ENCODE results near the gene PSMD10.
A peak's percentile ranks its signal among the peaks of the same experiment; 100 is the strongest.

Gene PSMD10, protein sequence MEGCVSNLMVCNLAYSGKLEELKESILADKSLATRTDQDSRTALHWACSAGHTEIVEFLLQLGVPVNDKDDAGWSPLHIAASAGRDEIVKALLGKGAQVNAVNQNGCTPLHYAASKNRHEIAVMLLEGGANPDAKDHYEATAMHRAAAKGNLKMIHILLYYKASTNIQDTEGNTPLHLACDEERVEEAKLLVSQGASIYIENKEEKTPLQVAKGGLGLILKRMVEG

DNA sequence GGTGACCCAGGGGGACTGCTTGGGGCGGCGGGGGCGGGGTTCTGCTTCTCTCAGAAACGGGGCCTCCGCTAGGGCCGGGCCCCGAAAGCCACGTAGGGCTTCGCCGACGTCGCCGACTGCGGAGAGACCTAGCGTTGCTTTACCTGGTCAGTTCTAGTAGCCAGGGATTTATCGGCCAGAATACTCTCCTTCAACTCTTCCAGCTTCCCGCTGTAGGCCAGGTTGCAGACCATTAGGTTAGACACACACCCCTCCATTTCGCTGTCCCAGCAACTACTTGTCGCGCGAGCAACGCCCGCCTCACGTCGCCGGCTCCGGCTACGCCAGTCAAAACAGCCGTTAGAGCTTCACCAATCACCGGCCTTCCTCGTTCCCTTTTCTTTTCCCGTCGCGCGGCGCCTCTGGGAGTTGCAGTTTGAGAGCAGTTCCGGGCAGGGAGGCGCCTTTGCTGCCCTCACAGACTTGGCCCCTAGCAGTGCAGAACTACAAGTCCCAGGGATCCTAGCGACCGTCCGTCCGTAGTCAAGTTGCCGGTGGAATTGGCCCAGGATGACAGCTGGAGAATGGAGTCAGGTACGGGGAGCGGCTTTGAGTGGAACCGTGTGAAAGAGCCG, at the start of gene PSMD10, which contains the start of gene ATG4A:
TSS of gene PSMD10 (minus strand) at position 279 of the 614 bp plus-strand sequence. CDS start at position 257, 22 bp downstream.
TSS of gene ATG4A (plus strand) at position 515 of the 614 bp plus-strand sequence. CDS start at position 564, 49 bp downstream.
- peak; percentile 61 for FAIRE-seq
- TF ChIP-seq, protein P1, sequence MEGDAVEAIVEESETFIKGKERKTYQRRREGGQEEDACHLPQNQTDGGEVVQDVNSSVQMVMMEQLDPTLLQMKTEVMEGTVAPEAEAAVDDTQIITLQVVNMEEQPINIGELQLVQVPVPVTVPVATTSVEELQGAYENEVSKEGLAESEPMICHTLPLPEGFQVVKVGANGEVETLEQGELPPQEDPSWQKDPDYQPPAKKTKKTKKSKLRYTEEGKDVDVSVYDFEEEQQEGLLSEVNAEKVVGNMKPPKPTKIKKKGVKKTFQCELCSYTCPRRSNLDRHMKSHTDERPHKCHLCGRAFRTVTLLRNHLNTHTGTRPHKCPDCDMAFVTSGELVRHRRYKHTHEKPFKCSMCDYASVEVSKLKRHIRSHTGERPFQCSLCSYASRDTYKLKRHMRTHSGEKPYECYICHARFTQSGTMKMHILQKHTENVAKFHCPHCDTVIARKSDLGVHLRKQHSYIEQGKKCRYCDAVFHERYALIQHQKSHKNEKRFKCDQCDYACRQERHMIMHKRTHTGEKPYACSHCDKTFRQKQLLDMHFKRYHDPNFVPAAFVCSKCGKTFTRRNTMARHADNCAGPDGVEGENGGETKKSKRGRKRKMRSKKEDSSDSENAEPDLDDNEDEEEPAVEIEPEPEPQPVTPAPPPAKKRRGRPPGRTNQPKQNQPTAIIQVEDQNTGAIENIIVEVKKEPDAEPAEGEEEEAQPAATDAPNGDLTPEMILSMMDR (IDR thresholded peaks at IDR 0.05; ENCODE audit: insufficient read depth, missing control alignments), result no peak
- DNase-seq (ENCODE audit: insufficient read length, low spot score), result peak; percentile 30

DNA sequence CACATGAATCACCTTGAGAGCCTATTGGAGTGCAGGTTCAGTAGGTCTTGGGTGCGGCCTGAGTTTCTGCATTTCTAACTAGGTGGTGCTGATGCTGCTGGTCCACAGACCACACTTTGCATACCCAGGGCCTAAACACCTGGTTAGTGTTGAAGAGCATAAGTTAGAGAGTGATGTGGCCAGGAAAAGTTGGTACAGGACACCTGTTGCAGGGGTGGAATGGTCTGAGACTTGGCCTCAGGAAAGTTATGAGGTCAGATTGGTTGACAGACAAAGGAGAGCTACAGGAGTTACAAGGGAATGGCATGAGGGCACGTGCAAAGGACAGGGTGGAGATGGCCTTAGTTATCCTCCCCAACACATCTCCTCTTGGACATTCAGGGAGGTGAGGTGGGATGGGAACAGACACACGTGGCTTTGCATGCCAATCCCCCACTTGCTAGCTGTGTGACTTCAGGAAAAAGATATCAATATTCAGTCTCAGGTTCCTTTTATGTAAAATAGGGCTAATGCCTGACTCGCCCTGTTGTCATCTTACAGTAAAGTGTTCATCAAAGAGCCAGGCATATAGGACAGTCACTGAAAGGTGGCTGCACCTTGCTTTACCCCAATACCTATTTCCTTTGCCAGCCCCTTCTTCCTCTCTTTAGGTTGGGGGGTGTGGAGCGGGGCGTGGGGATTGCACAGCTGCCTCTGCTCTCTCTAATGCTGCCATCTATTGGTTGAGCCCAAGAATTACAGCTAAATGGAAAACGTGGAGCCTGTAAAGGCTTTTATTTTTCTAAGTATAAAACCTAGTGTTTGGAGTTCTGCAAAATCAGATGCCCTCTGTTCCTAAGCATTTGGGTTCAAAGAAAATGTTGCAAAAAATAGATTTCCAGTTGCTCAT, 47.7 kb upstream of the PSMD10 start:
- no peak for DNase-seq (ENCODE audit: insufficient read length, low spot score)
- no peak for FAIRE-seq
- TF ChIP-seq, protein P1 (IDR thresholded peaks at IDR 0.05; ENCODE audit: insufficient read depth, missing control alignments), result peak; percentile 6

DNA sequence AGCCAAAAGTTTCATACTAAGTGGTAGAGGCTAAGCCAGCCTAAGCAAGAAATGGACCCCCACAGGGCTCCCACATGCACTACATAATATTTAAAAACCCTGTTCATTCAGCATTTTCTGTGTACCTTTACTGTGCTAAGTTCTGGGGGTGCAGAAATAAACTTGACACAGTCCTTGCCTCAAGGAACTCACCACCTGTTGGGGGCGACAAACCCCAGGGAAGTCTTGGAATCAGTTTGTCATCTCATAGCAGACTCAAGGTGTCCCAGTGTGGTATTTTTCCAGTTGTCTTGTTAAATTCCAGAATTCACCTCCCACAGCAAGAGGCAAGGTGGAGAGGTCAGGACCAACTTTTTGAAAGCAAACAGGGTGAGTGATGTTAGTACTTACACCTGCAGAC, 43.4 kb upstream of the PSMD10 start:
- no peak for DNase-seq (ENCODE audit: insufficient read length, low spot score)
- no peak for FAIRE-seq

DNA sequence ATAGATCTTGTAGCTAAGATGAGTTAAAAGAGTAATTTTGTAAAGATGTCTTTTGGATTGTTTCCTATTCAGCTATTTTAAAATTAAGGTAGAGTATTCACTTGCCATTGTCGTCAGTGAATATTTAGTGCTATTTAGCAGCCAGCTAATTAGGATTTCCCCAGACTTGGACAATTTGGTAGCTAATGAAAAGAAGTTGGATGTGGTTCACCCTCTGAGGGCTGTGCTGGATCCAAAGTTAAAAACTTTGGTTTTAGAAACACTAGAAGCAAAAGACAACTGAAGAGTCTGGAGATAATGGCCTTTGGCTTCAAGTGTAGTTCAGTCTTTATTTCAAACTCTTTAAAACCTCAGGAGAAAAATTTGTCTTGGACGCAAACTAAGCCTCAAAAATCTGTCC, 41.5 kb upstream of the PSMD10 start:
- DNase-seq (ENCODE audit: insufficient read length, low spot score) (no peak), FAIRE-seq (no peak)
- TF ChIP-seq, protein P1 (IDR thresholded peaks at IDR 0.05; ENCODE audit: insufficient read depth, missing control alignments), result no peak

More for the DNA sequence above, 43.4 kb upstream of the PSMD10 start:
- TF ChIP-seq, protein P1 (IDR thresholded peaks at IDR 0.05; ENCODE audit: insufficient read depth, missing control alignments), result no peak

DNA sequence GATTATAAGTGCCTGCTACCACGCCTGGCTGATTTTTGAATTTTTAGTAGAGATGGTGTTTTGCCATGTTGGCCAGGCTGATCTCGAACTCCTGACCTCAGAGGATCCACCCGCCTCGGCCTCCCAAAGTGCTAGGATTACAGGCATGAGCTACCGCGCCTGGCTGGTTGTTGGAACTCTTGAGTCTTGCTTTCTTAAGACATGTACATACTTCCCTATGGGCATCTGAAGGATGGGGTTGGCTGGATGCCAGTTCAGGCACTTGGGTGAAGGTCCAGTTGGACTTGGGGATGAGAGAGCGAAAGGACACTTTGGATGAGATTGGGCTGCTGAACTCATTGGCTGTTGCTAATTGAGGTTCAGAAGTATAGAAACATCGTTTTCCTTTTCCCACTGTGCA, 40.7 kb upstream of the PSMD10 start:
- FAIRE-seq (no peak), DNase-seq (ENCODE audit: insufficient read length, low spot score) (no peak)
- TF ChIP-seq, protein P1 (IDR thresholded peaks at IDR 0.05; ENCODE audit: insufficient read depth, missing control alignments), result no peak

DNA sequence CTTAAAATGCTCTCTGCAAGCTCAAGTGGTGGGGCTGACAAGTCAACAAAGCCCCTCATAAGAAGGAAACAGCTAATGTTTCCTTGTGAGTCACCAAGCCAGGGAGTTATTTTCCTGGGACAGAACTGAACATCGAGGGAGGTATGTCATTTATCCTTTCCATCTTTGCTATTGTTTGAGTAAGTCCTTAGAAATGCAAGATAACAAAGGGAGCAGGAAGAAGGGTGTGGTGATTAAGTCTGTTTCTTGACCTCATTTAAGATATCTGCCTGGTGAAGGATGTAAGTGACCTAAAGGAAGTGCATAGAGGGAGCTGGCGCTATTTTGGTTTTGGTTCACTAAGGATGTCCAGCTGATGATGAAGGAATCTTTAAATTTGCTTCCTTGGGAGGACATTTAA, 40.1 kb upstream of the PSMD10 start:
- no peak for DNase-seq (ENCODE audit: insufficient read length, low spot score)
- FAIRE-seq, result no peak
- TF ChIP-seq, protein P1 (IDR thresholded peaks at IDR 0.05; ENCODE audit: insufficient read depth, missing control alignments), result no peak
